HG03025 (cell line): Measurements from ENCODE around the gene MAP2K3.
"Not testable (repeated sequence)": the region's sequence is repeated elsewhere in the genome, so short reads cannot be mapped to it uniquely, and the experiment has no call there.

ENCODE experiments used
- ATAC-seq: cut with Tn5 transposase; IDR thresholded peaks from one replicate; pipeline ENCODE4 v1.9.1; 2021; ENCODE audit warnings: mild to moderate bottlenecking, moderate library complexity; ENCODE audit not compliant: unreplicated experiment, low FRiP score

MAP2K3 gene

DNA sequence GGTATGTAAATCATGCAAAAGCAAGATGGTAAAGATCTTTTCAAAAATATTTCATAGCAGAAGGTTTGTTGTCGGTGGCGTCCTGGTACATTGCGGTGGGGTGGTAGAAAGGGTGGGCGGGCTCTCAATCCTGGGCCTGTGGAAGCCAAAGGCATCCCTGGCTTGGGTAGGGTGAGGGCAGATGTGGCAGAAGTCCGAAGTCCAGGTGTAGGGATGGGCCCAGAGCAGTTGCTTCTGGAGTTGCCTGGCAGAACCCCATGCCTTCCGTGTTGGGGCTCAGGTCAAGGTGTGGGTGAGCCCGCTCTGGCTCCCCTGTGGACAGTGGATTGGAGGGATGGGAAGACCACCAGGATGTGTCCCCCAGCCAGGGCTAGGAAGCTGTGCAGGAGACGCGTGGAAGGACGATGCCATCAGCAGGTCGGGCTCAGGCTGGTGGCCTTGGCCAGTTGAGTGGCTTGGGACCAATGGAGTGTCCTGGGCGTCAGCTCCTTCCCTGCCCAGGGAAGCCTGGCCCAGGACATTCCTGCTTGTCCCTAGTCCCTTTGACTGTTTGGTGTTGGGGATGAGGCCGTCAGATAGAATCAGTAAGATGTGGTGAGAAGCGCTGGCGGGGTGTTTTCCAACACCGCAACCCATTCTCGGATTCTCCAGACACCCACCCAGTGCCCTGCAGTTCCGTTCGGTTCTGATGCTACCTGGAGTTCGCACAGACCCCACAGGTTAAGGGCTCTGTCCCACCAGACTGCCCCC lies 21.1 kb downstream of the MAP2K3 start:
- ATAC-seq: not testable (repeated sequence)

DNA sequence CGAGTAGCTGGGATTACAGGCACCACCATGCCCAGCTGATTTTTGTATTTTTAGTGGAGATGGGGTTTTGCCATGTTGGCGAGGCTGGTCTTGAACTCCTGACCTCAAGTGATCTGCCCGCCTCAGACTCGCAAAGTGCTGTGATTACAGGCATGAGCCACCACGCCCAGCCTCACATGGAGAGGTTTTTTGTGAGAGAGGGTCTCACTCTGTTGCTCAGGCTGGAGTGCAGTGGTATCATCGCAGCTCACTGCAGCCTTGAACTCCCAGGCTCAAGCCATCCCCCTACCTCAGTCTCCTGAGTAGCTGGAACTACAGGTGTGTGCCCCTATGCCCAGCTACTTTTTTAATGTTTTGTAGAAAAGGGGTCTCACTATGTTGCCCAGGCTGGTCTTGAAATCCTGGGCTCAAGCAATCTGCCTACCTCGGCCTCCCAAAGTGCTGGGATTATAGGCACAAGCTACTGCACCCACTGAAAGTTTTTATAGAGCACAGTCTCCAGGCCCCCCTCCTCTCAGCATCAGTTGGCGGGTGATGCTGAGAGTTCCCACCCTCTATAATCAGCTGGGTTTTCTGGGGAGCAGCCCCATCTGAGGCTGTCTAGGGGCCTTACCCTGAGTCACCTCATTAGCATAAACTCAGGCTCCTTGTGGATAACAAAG lies 22.2 kb downstream of the MAP2K3 start:
- not testable (repeated sequence) for ATAC-seq

DNA sequence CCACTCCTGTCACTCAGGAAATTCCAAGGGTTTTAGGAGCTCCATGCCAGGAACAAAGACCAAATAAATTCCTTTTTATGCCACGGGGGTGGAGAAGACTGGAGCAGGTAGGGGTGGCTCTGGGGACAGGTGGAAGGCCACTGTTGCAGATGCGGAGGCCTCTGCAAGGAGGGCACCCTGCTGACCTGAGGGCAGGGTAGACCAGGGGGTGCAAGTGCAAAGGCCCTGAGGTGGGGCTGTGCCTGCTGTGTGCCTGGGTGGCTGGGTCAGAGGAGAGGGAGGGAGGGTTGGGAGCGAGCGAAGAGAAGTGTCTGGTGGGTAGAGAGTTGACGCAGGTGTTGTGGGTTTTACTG lies 22.7 kb downstream of the MAP2K3 start:
- not testable (repeated sequence) for ATAC-seq

DNA sequence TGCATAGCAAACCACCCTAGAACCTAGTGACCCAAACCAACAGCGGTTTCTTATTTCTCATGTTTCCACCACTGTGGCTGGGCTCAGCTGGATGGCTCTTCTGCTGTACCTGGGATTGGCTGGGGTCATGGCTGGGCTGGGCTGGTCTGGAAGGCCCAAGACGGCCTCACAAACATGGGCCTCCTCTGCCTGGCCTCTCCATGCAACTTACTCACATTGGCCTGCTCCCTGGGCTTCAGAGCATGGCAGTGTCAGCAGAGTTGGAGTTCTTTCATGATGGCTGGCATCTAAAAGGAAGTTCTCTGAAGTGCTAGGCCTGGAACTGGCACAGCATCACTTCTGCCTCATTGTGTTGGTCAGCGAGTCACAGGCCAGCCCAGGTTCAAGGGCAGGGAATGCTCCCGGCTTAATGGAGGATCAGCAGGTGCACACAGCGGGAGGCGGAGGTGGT lies 24.4 kb downstream of the MAP2K3 start:
- not testable (repeated sequence) for ATAC-seq

DNA sequence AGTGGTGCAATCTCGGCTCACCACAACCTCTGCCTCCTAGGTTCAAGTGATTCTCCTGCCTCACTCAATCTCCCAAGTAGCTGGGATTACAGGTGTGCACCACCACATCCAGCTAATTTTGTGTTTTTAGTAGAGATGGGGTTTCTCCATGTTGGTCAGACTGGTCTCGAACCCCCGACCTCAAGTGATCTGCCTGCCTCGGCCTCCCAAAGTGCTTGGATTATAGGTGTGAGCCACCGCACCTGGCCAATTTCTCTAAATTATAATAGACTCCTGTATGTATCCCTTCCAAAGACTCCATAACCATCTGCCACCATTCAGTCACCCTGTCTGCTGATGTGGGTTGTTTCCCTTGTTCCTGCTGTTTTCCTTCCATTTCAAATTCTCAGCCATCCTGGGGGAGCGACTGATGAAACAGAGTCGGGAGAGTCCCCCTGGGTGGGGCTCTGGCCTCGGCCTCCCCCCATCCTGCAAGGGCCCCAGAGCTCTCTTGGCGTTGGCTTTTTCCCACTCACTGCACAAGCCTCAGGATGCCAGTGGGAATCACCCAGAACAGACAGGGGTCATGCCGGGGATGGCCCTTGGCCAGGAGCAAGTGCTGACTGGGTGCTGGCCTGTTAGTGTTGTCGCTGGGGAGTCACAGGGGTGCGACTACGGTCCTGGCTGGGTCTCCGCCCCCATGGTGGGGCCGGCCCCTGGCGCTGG lies 25.7 kb downstream of the MAP2K3 start:
- ATAC-seq: not testable (repeated sequence)

DNA sequence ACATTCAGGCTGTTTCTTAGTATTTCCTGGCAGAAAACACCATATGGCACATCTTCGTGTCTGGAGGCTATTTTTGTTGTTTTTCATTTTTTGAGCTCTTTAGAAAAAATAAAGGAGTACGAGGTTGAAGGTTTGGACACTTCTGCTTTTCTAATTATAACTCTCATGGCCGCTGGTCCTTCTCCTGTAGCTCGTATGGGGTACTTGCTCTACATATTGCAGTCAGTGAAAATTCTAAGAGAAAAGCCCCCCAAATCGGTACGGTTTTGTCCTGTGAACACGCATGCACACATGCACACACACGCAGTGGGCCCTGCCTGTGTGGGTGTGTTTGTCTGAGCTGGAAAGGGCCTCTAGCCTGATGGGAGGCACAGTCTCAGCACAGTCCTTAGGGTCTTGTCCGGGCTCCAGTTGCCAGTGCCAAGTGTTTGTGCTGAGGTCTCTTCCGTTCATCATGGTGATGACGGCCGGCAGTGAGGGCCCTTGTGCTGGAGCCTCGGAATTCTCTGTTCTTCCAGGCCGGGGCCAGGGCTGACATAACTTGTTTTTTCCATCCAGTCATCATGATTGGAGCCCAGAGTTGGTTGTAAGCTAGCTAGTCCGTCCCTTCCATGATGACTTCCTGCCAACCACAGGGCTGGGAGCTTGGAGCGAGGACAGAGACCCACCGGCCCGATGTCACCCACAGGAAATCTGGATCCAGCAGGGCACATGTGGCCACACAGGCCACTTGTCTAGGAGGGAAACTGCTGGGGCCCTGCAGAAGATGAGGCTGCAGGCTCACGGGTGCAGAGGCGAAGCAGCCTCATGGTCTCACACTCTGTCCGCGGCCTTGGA lies 26.5 kb downstream of the MAP2K3 start:
- ATAC-seq: not testable (repeated sequence)

DNA sequence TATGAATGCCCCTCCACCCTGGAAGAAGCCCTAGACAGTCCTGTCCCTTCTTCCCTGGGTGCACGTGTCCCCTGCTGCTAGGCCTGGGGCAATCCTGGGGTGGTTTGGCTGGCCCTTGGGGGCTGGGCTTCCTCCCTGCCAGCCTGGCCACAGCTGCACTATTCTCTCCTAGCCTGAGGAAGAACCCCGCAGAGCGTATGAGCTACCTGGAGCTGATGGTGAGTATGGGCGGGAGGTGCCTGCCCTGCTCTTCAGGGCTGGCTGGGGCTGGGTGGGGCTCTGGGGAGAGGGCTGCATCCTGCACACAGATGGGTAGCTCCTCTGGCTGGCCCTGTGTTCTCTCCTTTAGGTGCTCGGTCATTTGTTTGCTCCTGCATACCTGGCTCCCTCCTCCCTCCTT lies 28.8 kb downstream of the MAP2K3 start:
- ATAC-seq: no peak

DNA sequence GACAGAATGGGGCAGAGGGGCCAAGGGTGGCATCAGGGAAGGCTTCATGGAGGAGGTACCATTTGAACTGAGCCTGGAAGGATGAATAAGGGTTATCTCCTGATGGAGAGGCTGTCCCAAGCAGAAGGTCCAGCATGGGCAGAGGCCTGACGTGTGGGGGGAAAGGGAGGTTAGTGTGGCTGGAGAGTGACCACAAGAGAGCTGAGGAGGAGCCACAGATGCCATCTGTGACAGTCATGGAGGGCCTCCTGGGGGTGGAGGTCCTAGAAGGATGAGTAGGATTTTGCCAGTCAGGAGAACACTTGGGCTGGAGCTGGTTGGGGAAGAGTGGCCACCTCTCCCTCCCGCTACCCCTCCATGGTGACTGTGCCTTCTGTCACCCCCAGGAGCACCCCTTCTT lies 29.2 kb downstream of the MAP2K3 start:
- not testable (repeated sequence) for ATAC-seq

DNA sequence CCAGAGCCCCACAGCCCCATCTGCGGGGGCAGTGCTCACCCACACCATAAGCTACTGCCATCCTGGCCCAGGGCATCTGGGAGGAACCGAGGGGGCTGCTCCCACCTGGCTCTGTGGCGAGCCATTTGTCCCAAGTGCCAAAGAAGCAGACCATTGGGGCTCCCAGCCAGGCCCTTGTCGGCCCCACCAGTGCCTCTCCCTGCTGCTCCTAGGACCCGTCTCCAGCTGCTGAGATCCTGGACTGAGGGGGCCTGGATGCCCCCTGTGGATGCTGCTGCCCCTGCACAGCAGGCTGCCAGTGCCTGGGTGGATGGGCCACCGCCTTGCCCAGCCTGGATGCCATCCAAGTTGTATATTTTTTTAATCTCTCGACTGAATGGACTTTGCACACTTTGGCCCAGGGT lies 29.8 kb downstream of the MAP2K3 start:
- ATAC-seq: not testable (repeated sequence)

DNA sequence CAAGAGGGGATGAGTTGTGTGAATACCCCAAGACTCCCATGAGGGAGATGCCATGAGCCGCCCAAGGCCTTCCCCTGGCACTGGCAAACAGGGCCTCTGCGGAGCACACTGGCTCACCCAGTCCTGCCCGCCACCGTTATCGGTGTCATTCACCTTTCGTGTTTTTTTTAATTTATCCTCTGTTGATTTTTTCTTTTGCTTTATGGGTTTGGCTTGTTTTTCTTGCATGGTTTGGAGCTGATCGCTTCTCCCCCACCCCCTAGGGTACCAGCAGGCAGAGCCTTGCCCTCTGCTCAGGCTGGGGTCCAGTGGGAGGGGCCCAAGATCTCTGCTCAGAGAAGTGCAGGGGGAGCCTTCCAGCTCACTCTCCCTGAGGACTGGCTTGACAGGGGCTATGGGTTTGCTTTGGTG lies 30.2 kb downstream of the MAP2K3 start:
- ATAC-seq: not testable (repeated sequence)

DNA sequence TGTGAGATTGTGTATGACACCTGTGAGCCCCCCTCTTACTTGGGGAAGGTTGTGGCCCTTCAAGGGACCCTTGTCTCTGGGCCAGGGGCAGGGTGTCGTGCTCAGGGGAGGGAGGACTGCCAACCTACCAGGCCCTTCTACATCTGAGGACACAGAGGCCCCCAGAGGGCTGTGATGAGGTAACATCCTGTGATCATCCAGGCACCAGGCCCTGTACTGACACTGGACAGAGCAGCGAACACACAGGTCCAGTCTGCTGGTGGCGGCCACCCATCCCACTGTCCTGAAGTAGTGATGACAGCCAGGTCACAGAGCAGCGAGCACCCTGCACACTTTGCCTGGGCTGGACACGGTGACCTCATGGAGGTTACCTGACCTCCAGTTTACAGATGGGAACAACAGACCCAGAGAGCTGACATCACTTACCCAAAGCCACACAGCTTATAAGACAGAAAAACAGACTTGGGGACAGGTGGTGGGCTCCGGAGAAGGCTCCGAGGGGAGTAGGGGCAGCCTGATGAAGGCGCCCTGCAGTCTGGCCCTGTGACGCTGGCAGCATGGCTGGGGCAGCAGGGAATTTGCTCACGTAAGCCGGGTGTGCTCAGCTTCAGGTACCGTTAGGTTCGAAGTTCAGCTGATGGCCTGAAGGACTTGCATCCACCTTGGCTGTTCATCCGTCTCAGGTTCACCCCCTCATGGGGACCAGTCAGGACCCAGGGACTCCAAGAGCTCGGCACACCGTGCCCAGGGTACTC lies 30.9 kb downstream of the MAP2K3 start:
- ATAC-seq: not testable (repeated sequence)

DNA sequence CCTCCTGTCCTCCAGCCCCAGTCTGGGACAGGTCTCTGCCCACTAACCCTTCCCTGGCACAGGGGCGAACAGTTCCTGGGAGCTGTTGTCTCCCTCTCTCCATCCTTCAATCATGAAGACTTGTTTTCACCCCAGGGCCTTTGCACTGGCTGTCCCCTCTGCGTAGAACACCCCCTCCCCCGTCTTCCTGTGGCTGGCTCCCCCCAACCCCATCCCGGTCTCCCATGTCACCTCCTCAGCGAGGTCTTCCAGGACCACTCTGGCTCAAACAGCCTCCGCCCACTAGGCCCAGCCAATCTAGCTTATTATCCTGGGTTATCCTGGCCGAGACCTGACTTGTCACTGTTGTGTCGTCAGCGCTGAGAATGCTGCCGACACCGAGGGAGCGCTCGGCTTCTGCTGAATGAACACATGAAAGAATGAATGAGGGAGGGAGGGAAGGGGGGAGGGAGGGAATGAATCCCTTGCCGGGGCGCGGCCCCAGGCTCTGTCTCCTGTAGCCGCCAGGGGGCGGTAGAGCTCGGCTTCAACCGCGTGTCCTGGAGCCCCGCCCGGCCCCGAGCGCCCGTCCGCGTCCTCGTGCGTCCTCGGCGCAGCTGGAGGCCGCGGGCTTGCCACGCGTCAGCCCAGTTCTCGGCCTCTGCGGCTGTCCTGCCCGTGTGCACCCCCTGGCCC lies 31.8 kb downstream of the MAP2K3 start:
- ATAC-seq: not testable (repeated sequence)

DNA sequence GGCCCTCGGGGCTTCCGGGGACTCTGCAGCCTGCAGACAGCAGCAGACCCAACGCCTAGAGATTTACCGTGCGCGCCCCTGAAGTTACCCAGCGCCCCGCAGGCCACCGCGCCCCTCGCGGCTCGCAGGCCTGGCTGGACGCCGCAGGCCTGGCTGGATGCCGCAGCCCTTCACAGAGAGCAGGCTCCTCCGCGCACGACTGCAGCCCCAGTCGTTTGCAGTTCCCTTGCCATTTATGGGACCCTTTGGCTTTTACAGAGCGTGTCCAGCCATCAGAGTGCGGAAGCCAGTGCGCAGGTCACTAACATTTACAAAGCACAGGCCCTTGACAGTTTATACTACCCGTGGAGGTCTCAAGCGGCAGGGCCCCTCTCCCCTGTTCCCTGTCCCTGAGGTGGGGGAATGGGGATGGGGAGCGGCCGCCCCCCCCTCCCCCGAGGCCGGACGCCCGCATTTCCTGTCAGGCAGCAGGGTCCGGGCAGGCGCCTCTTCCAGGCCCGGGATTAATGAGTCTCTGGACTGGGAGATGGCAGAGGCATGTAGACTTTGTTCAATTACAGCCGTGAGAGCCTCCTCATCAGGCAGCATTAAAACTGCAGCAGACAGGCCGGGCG lies 32.5 kb downstream of the MAP2K3 start:
- ATAC-seq: not testable (repeated sequence)

DNA sequence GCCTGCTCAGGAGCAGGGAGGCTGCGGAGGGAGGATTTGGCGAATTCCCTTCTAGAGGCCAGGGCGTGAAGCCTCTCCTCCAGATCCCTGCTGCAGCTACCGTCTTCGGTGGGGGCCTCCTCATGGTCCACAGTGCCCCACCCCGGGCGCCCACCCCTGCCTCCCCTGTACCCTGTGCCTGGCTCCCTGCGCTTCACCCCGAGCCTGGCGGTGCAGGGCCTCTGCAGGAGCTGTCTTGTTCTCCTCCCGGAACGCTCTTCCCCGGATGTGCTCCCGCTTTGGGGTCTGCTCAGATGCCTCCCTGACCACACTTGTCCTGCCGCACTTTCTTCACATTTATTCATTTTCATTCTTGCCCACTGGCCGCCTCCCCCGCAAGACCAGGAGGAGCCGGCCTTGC lies 33.3 kb downstream of the MAP2K3 start:
- not testable (repeated sequence) for ATAC-seq

DNA sequence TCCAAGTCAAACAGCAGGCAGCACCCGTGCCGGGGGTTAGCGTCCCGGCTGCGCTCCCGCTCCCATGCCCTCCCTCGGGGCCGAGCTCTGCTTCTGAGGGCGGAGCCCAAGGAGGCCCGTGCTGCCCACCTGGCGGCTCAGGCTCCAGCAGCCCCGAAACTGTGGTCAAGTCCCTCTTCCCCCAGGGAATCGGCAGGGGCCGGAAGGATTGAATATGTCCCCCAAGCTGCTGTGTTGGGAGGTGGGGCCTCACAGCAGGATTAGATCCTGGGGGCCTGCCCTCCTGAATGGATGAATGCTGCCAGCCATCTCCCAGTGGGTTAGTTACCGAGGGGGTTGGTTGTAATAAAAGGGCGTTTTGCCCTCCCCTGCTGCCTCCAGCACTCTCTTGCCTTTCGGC lies 33.9 kb downstream of the MAP2K3 start:
- no peak for ATAC-seq

DNA sequence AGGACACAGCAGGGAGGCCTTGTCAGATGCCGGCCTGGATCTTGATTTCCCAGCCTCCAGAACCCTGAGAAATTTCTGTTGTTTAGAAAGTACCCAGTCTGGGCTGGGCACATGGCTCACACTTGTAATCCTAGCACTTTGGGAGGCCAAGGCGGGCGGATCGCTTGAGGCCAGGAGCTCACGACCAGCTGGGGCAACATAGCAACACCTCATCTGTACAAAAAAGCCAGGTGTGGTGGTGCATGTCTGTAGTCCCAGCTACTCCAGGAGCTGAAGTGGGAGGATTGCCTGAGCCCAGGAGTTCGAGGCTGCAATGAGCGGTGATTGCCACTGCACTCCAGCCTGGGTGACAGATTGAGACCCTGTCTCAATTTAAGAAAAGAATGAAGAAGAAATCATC lies 34.3 kb downstream of the MAP2K3 start:
- not testable (repeated sequence) for ATAC-seq

DNA sequence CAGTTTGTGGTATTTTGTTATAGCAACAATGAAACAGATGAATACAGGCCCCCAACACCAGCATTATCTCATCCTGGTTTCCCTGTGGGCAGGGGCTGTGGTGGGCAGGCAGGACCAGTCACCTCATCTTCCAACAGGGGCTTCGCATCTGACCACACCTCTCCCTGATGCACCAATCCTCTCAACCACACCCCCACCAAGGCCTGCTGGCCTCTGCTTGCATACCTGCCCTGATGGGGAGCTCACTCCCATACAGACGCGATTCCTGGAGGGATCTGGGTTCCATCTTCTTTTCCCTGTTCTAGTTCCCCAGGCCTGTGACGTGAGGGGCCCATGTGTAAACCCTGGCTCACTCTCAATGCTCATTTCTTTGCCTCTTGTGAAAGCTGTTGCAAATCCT lies 34.7 kb downstream of the MAP2K3 start:
- ATAC-seq: not testable (repeated sequence)

DNA sequence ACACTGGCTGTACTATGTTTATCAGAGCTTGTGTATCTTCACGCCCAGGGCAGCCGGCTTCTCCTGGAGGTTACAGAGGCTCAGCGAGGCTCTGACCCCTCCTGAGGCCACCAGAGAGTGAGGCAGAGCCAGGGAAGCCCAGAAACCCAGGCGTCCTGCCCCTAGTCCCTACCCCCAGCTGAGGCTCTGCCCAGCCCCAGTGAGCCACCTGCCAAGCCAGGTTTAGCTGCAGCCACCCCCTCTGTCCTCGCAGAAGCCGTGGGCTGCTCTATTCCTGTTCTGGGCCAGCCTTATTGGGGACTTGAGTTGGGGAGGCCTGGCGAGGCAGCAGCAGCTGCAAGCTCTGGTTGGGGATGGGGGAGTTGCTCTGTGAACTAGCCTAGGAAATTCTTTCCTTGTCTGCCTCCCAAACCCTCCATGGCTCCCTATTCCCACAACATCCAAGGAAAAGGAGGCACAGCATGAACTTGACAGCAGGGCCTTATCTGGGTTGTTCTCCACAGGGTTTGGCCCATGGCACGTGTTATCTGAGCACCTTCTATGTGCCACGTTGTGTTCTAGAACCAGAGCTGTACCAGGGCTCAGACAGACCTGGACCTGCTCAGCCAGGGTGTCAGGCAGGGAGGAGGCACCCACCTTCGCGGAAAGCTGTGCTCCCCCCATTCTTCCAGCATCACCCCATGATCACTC lies 35.3 kb downstream of the MAP2K3 start:
- ATAC-seq: not testable (repeated sequence)
